Measurements from ENCODE around the gene RDH8. TPM values are rescaled to one million over a fixed set of nuclear protein-coding genes. Genes with fewer than 3 reads are reported as not detected.

RDH8 gene
- total RNA-seq, 1 donor = not detected

DNA sequence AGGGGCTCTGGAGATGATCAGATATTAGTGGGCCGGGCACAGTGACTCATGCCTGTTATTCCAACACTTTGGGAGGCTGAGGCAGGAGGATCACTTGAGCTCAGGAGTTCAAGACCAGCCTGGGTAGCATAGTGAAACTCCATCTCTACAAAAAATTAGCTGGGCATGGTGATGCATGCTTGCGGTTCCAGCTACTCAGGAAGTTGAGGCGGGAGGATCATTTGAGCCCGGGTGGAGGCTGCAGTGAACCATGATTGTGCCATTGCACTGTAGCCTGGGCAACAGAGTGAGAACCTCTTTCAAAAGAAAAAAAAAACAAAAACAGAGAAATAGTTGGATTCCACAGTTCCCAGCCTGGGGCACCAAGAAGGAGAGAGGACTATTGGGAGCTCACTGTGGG is 54.9 kb downstream of the RDH8 start:
- no peak overlapping the region for H3K4me3 ChIP-seq (ENCODE audit: low read depth, low read length)
- DNase-seq (ENCODE audit: low read depth) = no peak
- TF ChIP-seq, protein P1, sequence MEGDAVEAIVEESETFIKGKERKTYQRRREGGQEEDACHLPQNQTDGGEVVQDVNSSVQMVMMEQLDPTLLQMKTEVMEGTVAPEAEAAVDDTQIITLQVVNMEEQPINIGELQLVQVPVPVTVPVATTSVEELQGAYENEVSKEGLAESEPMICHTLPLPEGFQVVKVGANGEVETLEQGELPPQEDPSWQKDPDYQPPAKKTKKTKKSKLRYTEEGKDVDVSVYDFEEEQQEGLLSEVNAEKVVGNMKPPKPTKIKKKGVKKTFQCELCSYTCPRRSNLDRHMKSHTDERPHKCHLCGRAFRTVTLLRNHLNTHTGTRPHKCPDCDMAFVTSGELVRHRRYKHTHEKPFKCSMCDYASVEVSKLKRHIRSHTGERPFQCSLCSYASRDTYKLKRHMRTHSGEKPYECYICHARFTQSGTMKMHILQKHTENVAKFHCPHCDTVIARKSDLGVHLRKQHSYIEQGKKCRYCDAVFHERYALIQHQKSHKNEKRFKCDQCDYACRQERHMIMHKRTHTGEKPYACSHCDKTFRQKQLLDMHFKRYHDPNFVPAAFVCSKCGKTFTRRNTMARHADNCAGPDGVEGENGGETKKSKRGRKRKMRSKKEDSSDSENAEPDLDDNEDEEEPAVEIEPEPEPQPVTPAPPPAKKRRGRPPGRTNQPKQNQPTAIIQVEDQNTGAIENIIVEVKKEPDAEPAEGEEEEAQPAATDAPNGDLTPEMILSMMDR (IDR thresholded peaks at IDR 0.05; ENCODE audit: insufficient read depth, low read depth, low read length) = no peak

DNA sequence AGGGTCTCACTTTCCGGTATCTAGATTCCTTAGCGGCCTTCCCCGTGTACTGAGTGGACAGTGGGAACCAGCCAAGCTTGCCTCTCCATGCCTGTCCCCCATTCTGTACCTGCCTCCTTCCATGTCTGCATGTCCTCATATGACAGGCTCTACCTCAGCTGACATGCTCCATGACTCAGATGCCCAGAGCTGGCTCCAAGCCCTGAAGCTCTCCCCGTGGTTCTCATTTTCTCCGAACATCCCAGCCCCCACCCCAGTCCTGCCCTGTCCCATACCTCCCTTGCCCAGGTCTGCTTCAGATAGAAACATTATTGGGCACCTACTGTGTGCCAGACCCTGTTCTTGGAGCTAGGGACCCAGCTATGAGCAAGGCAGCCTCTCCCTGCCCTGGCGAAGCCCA is 55.8 kb downstream of the RDH8 start:
- no peak overlapping the region for H3K4me3 ChIP-seq (ENCODE audit: low read depth, low read length)
- TF ChIP-seq, protein P1 (IDR thresholded peaks at IDR 0.05; ENCODE audit: insufficient read depth, low read depth, low read length) = no peak
- DNase-seq (ENCODE audit: low read depth) = no peak

- TF ChIP-seq, protein P1 (IDR thresholded peaks at IDR 0.05; ENCODE audit: insufficient read depth, low read depth, low read length) = no peak
- H3K4me3 ChIP-seq (ENCODE audit: low read depth, low read length) = no peak overlapping the region
- no peak for DNase-seq (ENCODE audit: low read depth)
These were observed 57.6 kb downstream of the RDH8 start for GRCh38 chr19:10070730-10071446.

Small RNAs within 50 kb of the gene (small RNA-seq; reads per million reads assigned to genes)
- gene MIR5589 = not detected

Other genes with a start within 250 kb of the RDH8 start
- gene ZNF846, start 244.7 kb upstream of the RDH8 start, total RNA-seq = 7.7 and 10.8 TPM in 2 replicates
- gene FBXL12, start 194.4 kb upstream of the RDH8 start, total RNA-seq = 21.6 and 26.7 TPM in 2 replicates
- 126 and 197 TPM in 2 replicates for gene UBL5, start 185.6 kb upstream of the RDH8 start, total RNA-seq
- gene PIN1, start 178.2 kb upstream of the RDH8 start, total RNA-seq = 76.0 and 87.9 TPM in 2 replicates
- gene OLFM2, start 77.0 kb upstream of the RDH8 start, total RNA-seq = 0.43 and 1.3 TPM in 2 replicates
- gene COL5A3, start 3.0 kb upstream of the RDH8 start, total RNA-seq = 5.6 and 10.6 TPM in 2 replicates
- 24.2 and 25.9 TPM in 2 replicates for gene SHFL, start 72.8 kb downstream of the RDH8 start, total RNA-seq
- under 0.01 TPM in 1 of 2 replicates, not detected in the other for gene ANGPTL6, start 89.2 kb downstream of the RDH8 start, total RNA-seq
- 23.8 and 28.1 TPM in 2 replicates for gene PPAN, start 92.9 kb downstream of the RDH8 start, total RNA-seq
- gene P2RY11, start 98.2 kb downstream of the RDH8 start, total RNA-seq = 0.43 and 1.9 TPM in 2 replicates
- 244 and 264 TPM in 2 replicates for gene EIF3G, start 106.4 kb downstream of the RDH8 start, total RNA-seq
- gene DNMT1, start 181.5 kb downstream of the RDH8 start, total RNA-seq = 56.1 and 60.2 TPM in 2 replicates
- 33.2 and 35.4 TPM in 2 replicates for gene S1PR2, start 217.8 kb downstream of the RDH8 start, total RNA-seq
- 42.3 and 51.5 TPM in 2 replicates for gene MRPL4, start 238.7 kb downstream of the RDH8 start, total RNA-seq

All from fibroblast of villous mesenchyme (primary cell).